ENCODE results near the gene SH3BP4.

DNA sequence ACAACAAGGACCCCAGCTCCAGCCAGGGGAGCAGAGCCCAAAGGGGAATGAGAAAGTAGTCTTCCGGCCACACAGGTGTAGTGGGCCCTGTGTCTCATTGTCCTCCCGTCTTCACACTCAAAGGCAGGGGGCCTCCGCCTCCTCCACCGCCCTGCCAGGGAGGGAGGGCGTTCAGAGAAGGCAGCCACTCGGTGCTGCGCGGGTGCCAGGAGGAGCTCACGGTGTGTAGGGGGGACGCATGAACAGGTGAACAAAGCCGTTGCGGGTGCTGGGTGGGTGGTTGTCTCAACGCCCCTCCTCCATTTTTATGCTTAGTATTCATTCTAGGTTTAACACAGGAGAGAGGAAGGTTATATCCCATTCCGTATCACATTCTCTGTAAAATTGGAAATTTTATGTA lies 36.7 kb downstream of the SH3BP4 start:
- no peak for TF ChIP-seq ZSCAN29 (IDR thresholded peaks at IDR 0.05)
- no peak for TF ChIP-seq FOXK2 (IDR thresholded peaks at IDR 0.05)
- TF ChIP-seq MYC (IDR thresholded peaks at IDR 0.05; ENCODE audit: insufficient read depth, insufficient read length, insufficient replicate concordance, low read length, severe bottlenecking) = no peak
- no peak for TF ChIP-seq RELA (IDR thresholded peaks at IDR 0.05; ENCODE audit: borderline replicate concordance, partially characterized antibody)
- TF ChIP-seq RAD21 (IDR thresholded peaks at IDR 0.05; ENCODE audit: insufficient read depth, low read depth, low read length) = no peak
- TF ChIP-seq EP300 (IDR thresholded peaks at IDR 0.05; ENCODE audit: borderline replicate concordance in 1 of 2, control insufficient read depth in 1 of 2, low read depth in 2 of 2, low read length in 2 of 2) = no peak
- no peak for TF ChIP-seq EED (IDR thresholded peaks at IDR 0.05; ENCODE audit: low read depth)
- no peak for TF ChIP-seq POU2F2 (IDR thresholded peaks at IDR 0.05; ENCODE audit: borderline replicate concordance, low read depth, low read length)
- TF ChIP-seq, protein P1, sequence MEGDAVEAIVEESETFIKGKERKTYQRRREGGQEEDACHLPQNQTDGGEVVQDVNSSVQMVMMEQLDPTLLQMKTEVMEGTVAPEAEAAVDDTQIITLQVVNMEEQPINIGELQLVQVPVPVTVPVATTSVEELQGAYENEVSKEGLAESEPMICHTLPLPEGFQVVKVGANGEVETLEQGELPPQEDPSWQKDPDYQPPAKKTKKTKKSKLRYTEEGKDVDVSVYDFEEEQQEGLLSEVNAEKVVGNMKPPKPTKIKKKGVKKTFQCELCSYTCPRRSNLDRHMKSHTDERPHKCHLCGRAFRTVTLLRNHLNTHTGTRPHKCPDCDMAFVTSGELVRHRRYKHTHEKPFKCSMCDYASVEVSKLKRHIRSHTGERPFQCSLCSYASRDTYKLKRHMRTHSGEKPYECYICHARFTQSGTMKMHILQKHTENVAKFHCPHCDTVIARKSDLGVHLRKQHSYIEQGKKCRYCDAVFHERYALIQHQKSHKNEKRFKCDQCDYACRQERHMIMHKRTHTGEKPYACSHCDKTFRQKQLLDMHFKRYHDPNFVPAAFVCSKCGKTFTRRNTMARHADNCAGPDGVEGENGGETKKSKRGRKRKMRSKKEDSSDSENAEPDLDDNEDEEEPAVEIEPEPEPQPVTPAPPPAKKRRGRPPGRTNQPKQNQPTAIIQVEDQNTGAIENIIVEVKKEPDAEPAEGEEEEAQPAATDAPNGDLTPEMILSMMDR (IDR thresholded peaks at IDR 0.05 in 2 of 3, conservative IDR thresholded peaks at IDR 0.05 in 1 of 3; ENCODE audit: control insufficient read depth in 2 of 3, extremely low read depth in 1 of 3, insufficient read depth in 1 of 3, low read depth in 3 of 3, low read length in 3 of 3) = no peak
- TF ChIP-seq NBN (IDR thresholded peaks at IDR 0.05) = no peak

Measured in GM12878 (cell line).